Measurements from ENCODE around the gene NECAB3. TPM values are rescaled to one million over a fixed set of nuclear protein-coding genes. Genes with fewer than 3 reads are reported as not detected.

The NECAB3 gene
- total and polyA plus RNA-seq, 2 of the 4 experiments (the other 2 are of a cell fraction) = 8.6 to 28.4 TPM

DNA sequence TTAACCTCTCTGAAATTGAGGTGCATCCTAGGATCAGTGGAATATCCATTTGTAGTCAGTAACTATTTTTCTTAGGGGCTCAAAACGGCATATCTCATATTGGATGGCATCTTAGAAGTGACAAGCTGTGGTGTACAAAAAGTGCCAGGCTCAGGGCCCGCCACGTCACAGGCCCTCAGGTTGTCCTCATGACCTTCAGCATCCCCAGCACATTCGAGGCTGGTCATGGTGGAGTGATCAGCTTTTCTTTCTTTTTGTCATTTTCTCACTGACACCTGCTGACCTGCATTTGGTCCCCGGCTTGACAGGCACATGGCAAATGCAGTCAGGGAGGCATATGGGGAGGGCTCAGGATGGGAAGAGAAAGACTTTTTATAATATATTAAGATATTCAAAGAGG lies 19.1 kb upstream of the NECAB3 start:
- Histone ChIP-seq H2AFZ (replicated peaks; ENCODE audit: low read length, poor library complexity) (no peak overlapping the region), H3K4ac (ENCODE audit: low read depth, low read length) (no peak overlapping the region), H2BK120ac (ENCODE audit: low read depth, low read length) (no peak overlapping the region), H3K36me3 (ENCODE audit: control insufficient read depth, insufficient read depth, low read length) (no peaks in the 10 kb centered on the region), H3K18ac (ENCODE audit: low read depth, low read length) (no peak overlapping the region), H4K91ac (ENCODE audit: insufficient read depth, low read depth, low read length) (no peak overlapping the region), H2BK15ac (ENCODE audit: low read depth, low read length) (no peak overlapping the region), H3K27ac (ENCODE audit: insufficient read depth, low read length) (no peak overlapping the region), H3K14ac (replicated peaks; ENCODE audit: low read depth, low read length) (no peak overlapping the region), H4K20me1 (ENCODE audit: insufficient read depth, low read length) (no peaks in the 10 kb centered on the region), H3K79me1 (ENCODE audit: low read depth in 1 of 2, low read length in 2 of 2) (no peaks in the 10 kb centered on the region), H4K5ac (ENCODE audit: low read depth, low read length) (no peak overlapping the region), H3K4me1 (ENCODE audit: control insufficient read depth, insufficient read depth, low read length) (no peaks in the 10 kb centered on the region), H3K56ac (ENCODE audit: extremely low read depth, insufficient read depth, low read length) (no peak overlapping the region), H3K23ac (ENCODE audit: low read depth, low read length) (no peak overlapping the region), H3K4me3 (ENCODE audit: insufficient read depth, low read depth, low read length) (no peak overlapping the region), H3K9me3 (ENCODE audit: control insufficient read depth, insufficient read depth, low read length) (no peaks in the 10 kb centered on the region), H4K8ac (ENCODE audit: low read depth in 2 of 2, low read length in 2 of 2) (no peak overlapping the region), H2AK9ac (replicated peaks; ENCODE audit: low read depth, low read length, poor library complexity) (no peak overlapping the region), H3K27me3 (ENCODE audit: control insufficient read depth, insufficient read depth, low read length) (no peaks in the 10 kb centered on the region), H3K4me2 (ENCODE audit: low read depth, low read length) (no peak overlapping the region), H2BK5ac (ENCODE audit: low read depth, low read length, poor library complexity, severe bottlenecking) (no peak overlapping the region), H3K9me1 (ENCODE audit: insufficient read depth, low read length) (0 out of 2 replicates have a peak, but pooled peaks cover 2% of the 10 kb centered on the region), H3K9ac (ENCODE audit: low read depth, low read length) (no peak overlapping the region), H2AK5ac (ENCODE audit: low read depth, low read length) (no peak overlapping the region), H2BK20ac (ENCODE audit: low read depth, low read length) (no peak overlapping the region)
- TF ChIP-seq RCOR1 (IDR thresholded peaks at IDR 0.05; ENCODE audit: insufficient replicate concordance, low read length) (no peak), MXI1 (IDR thresholded peaks at IDR 0.05; ENCODE audit: borderline replicate concordance, low read depth, low read length) (no peak), RFX5 (IDR thresholded peaks at IDR 0.05; ENCODE audit: low read depth, low read length) (no peak), MAFK (IDR thresholded peaks at IDR 0.05; ENCODE audit: low read depth, low read length) (no peak), BHLHE40 (IDR thresholded peaks at IDR 0.05; ENCODE audit: low read depth, low read length) (no peak), NFE2L2 (IDR thresholded peaks at IDR 0.05; ENCODE audit: low read depth, low read length) (no peak), SMC3 (IDR thresholded peaks at IDR 0.05; ENCODE audit: low read depth, low read length) (no peak), CEBPB (IDR thresholded peaks at IDR 0.05; ENCODE audit: low read depth, low read length) (no peak), MAZ (IDR thresholded peaks at IDR 0.05; ENCODE audit: borderline replicate concordance, low read depth, low read length) (no peak)
- TF ChIP-seq, protein P1, sequence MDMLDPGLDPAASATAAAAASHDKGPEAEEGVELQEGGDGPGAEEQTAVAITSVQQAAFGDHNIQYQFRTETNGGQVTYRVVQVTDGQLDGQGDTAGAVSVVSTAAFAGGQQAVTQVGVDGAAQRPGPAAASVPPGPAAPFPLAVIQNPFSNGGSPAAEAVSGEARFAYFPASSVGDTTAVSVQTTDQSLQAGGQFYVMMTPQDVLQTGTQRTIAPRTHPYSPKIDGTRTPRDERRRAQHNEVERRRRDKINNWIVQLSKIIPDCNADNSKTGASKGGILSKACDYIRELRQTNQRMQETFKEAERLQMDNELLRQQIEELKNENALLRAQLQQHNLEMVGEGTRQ (IDR thresholded peaks at IDR 0.05; ENCODE audit: low read depth, low read length) = no peak
- TF ChIP-seq, protein P2, sequence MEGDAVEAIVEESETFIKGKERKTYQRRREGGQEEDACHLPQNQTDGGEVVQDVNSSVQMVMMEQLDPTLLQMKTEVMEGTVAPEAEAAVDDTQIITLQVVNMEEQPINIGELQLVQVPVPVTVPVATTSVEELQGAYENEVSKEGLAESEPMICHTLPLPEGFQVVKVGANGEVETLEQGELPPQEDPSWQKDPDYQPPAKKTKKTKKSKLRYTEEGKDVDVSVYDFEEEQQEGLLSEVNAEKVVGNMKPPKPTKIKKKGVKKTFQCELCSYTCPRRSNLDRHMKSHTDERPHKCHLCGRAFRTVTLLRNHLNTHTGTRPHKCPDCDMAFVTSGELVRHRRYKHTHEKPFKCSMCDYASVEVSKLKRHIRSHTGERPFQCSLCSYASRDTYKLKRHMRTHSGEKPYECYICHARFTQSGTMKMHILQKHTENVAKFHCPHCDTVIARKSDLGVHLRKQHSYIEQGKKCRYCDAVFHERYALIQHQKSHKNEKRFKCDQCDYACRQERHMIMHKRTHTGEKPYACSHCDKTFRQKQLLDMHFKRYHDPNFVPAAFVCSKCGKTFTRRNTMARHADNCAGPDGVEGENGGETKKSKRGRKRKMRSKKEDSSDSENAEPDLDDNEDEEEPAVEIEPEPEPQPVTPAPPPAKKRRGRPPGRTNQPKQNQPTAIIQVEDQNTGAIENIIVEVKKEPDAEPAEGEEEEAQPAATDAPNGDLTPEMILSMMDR (conservative IDR thresholded peaks at IDR 0.05; ENCODE audit: low read depth, low read length) = no peak
- DNase-seq (no peak), ATAC-seq (ENCODE audit: low read depth) (no peak)
- WGBS, 2 experiments (ENCODE audit: extremely low coverage in 2 of 2, insufficient read length in 1 of 2) = no CpG with 5 or more reads among the region's 5 CpGs
- in situ Hi-C loops (cut with MboI; ENCODE audit: low sequenced_read_pairs) (no loop called here), intact Hi-C loops (cut with micrococcal nuclease) (no loop called here), dilution Hi-C loops (cut with HindIII; ENCODE audit: low sequenced_read_pairs, unreplicated experiment) (no loop called here)
- BruUV-seq (replicated peaks) = no TSS peak
- ChIA-PET CTCF (no interaction called here), POLR2A (ENCODE audit: unreplicated experiment) (no interaction called here)

All from IMR-90 (cell line).